Lower leg skin (tissue), 4 donors: Measurements from ENCODE around the gene BAD. TPM values are rescaled to one million over a fixed set of nuclear protein-coding genes. Genes with fewer than 3 reads are reported as not detected.

ENCODE experiments used
- DNase-seq, 2 donors: peaks; one replicate each; pipeline ENCODE4 v3.0.0-alpha.2; 2019; ENCODE audit warnings: low spot score in 2 of 2
- H3K4me3 ChIP-seq: fragments of 200-600 bp; sonication (generic); 2 replicates; pipeline ENCODE4 v1.5.1; 2017; ENCODE audit warnings: mild to moderate bottlenecking, low read depth; ENCODE audit not compliant: poor library complexity, severe bottlenecking
- CTCF ChIP-seq, 3 donors: fragments of 450-650 bp; IDR thresholded peaks; one replicate each; pipeline ENCODE4 v1.5.1; 2016; ENCODE audit warnings: antibody characterized with exemption in 3 of 3, mild to moderate bottlenecking in 3 of 3, moderate library complexity in 2 of 3
- POLR2A ChIP-seq, 2 donors: fragments of 450-650 bp; IDR thresholded peaks; one replicate each; pipeline ENCODE4 v1.6.1; 2016 to 2017; ENCODE audit warnings: antibody characterized with exemption in 2 of 2, mild to moderate bottlenecking in 1 of 2, moderate library complexity in 1 of 2
- WGBS, 2 donors: methylation state at CpG; one replicate each; pipeline ENCODE4 v1.1.5; 2018; 5-methylcytosine and 5-hydroxymethylcytosine counted together
- intact Hi-C: fragments of 100-400 bp; cut with DNase I; formaldehyde crosslinking; loops from one replicate; pipeline ENCODE4 v1.15.0; 2023; ENCODE audit warnings: low total_unique reads
- total RNA-seq, 4 donors: library from RNA; depleted of rRNA; stranded (reverse); fragments of >200 nt; gene quantifications; one replicate each; pipeline ENCODE4 v1.1.0, GENCODE V29; 2016

BAD gene
- total RNA-seq, 4 donors from 2014 or later: 65.9 to 99.7 (median 89.4) TPM

GRCh38 chr11:64224151-64224890 lies 60.1 kb downstream of the BAD start:
- H3K4me3 ChIP-seq: no peak overlapping the region
- TF ChIP-seq CTCF (IDR thresholded peaks at IDR 0.05) (no peak), POLR2A (IDR thresholded peaks at IDR 0.05) (no peak)
- DNase-seq: peak in 1 of 2 donors; percentile 84
- intact Hi-C loops: no loop called here
- 80 to 84% methylated on average over 16 to 17 of the region's 17 CpGs for WGBS, 2 donors

- 55 to 68% methylated on average over 22 to 24 of the region's 24 CpGs for WGBS, 2 donors
- H3K4me3 ChIP-seq: no peak overlapping the region
- TF ChIP-seq POLR2A (IDR thresholded peaks at IDR 0.05): no peak
- TF ChIP-seq CTCF (IDR thresholded peaks at IDR 0.05): no peak
- intact Hi-C loops: no loop called here
- DNase-seq: peak in 1 of 2 donors; percentile 85
Observed at GRCh38 chr11:64223001-64223651, 61.3 kb downstream of the BAD start.

- no peak for DNase-seq
- H3K4me3 ChIP-seq: no peak overlapping the region
- 41 to 48% methylated on average over 9 of the region's 9 CpGs for WGBS, 2 donors
- TF ChIP-seq POLR2A (IDR thresholded peaks at IDR 0.05): no peak
- no peak for TF ChIP-seq CTCF (IDR thresholded peaks at IDR 0.05)
- intact Hi-C loops: no loop called here
Observed at GRCh38 chr11:64222651-64223000, 61.8 kb downstream of the BAD start.

GRCh38 chr11:64220798-64221197 lies 63.7 kb downstream of the BAD start:
- no peak for DNase-seq
- WGBS, 2 donors: 88 to 96% methylated on average over 9 to 10 of the region's 14 CpGs
- H3K4me3 ChIP-seq: no peak overlapping the region
- intact Hi-C loops: no loop called here
- TF ChIP-seq POLR2A (IDR thresholded peaks at IDR 0.05) (no peak), CTCF (IDR thresholded peaks at IDR 0.05) (no peak)

GRCh38 chr11:64220271-64220670 lies 64.2 kb downstream of the BAD start:
- 83 to 88% methylated on average over 15 to 17 of the region's 17 CpGs for WGBS, 2 donors
- no peak for DNase-seq
- no peak for TF ChIP-seq POLR2A (IDR thresholded peaks at IDR 0.05)
- no peak for TF ChIP-seq CTCF (IDR thresholded peaks at IDR 0.05)
- no peak overlapping the region for H3K4me3 ChIP-seq
- intact Hi-C loops: no loop called here

Other genes starting within 250 kb of the BAD start
- under 1 TPM in 3 of 4 donors, not detected in 1; 0.08 to 0.62 (median 0.15) TPM for gene FLRT1, start 248.7 kb downstream of the BAD start, total RNA-seq
- gene MACROD1, start 118.6 kb downstream of the BAD start, total RNA-seq: 10 to 100 TPM; 44.8 to 74.8 (median 55.6) TPM
- 10 to 100 TPM; 67.5 to 86.0 (median 78.3) TPM for gene STIP1, start 98.5 kb downstream of the BAD start, total RNA-seq
- gene FERMT3, start 77.9 kb downstream of the BAD start, total RNA-seq: 10 to 100 TPM in 2 of 4 donors, 1 to 10 TPM in 2; 5.1 to 10.5 (median 8.9) TPM
- 10 to 100 TPM; 36.9 to 66.6 (median 44.1) TPM for gene TRPT1, start 58.5 kb downstream of the BAD start, total RNA-seq
- gene NUDT22, start 58.4 kb downstream of the BAD start, total RNA-seq: 10 to 100 TPM; 44.7 to 75.6 (median 68.3) TPM
- gene DNAJC4, start 54.1 kb downstream of the BAD start, total RNA-seq: 10 to 100 TPM; 19.2 to 37.6 (median 30.8) TPM
- 10 to 100 TPM; 45.9 to 71.2 (median 65.6) TPM for gene VEGFB, start 50.1 kb downstream of the BAD start, total RNA-seq
- gene FKBP2, start 43.6 kb downstream of the BAD start, total RNA-seq: 10 to 100 TPM; 47.7 to 70.3 (median 56.4) TPM
- gene PPP1R14B, start 37.7 kb downstream of the BAD start, total RNA-seq: 100 to 1,000 TPM; 178 to 230 (median 203) TPM
- 10 to 100 TPM; 30.5 to 38.4 (median 37.4) TPM for gene PLCB3, start 33.1 kb downstream of the BAD start, total RNA-seq
- 10 to 100 TPM; 12.2 to 31.6 (median 30.4) TPM for gene GPR137, start 1.2 kb upstream of the BAD start, total RNA-seq
- gene KCNK4, start 6.6 kb upstream of the BAD start, total RNA-seq: not detected
- gene CATSPERZ, start 15.7 kb upstream of the BAD start, total RNA-seq: not detected
- gene ESRRA, start 20.9 kb upstream of the BAD start, total RNA-seq: 100 to 1,000 TPM in 2 of 4 donors, 10 to 100 TPM in 2; 49.2 to 108 (median 79.3) TPM
- 100 to 1,000 TPM; 199 to 356 (median 255) TPM for gene TRMT112, start 32.9 kb upstream of the BAD start, total RNA-seq
- 100 to 1,000 TPM; 170 to 284 (median 215) TPM for gene PRDX5, start 33.5 kb upstream of the BAD start, total RNA-seq
- gene CCDC88B, start 55.5 kb upstream of the BAD start, total RNA-seq: 1 to 10 TPM; 2.6 to 9.5 (median 4.8) TPM
- 10 to 100 TPM; 39.4 to 77.4 (median 49.2) TPM for gene RPS6KA4, start 74.5 kb upstream of the BAD start, total RNA-seq